KMS-11 (cell line): Measurements from ENCODE around the gene ZC3HAV1.
"Not testable (repeated sequence)": the region's sequence is repeated elsewhere in the genome, so short reads cannot be mapped to it uniquely, and the experiment has no call there.

ENCODE experiments used
- H2AFZ ChIP-seq: fragments of 200-600 bp; sonication (generic); 2 replicates; pipeline ENCODE4 v1.6.1; 2016; ENCODE audit warnings: antibody characterized with exemption, mixed run types, low read depth
- H3K27ac ChIP-seq: fragments of 200-600 bp; sonication (generic); 2 replicates; pipeline ENCODE4 v1.6.1; 2016; ENCODE audit warnings: mild to moderate bottlenecking, mixed run types
- H3K27me3 ChIP-seq: fragments of 200-600 bp; sonication (generic); 2 replicates; pipeline ENCODE4 v1.6.1; 2017; ENCODE audit warnings: mild to moderate bottlenecking, low read depth, mixed run types, moderate library complexity; ENCODE audit not compliant: insufficient read depth
- H3K36me3 ChIP-seq: fragments of 200-600 bp; sonication (generic); 2 replicates; pipeline ENCODE4 v1.6.1; 2017; ENCODE audit warnings: mild to moderate bottlenecking, mixed run types; ENCODE audit not compliant: insufficient read depth
- H3K4me1 ChIP-seq: fragments of 200-600 bp; sonication (generic); 2 replicates; pipeline ENCODE4 v1.6.1; 2016; ENCODE audit warnings: mild to moderate bottlenecking, low read depth, mixed run types; ENCODE audit not compliant: poor library complexity, severe bottlenecking
- H3K4me2 ChIP-seq: fragments of 200-600 bp; sonication (generic); 2 replicates; pipeline ENCODE4 v1.7.0; 2016; ENCODE audit warnings: mild to moderate bottlenecking, mixed run types
- H3K4me3 ChIP-seq: fragments of 200-600 bp; sonication (generic); IDR thresholded peaks from 2 replicates; pipeline ENCODE4 v1.6.1; 2017; ENCODE audit warnings: low read depth, low read length, mixed read lengths; ENCODE audit not compliant: insufficient read depth
- H3K79me2 ChIP-seq: fragments of 200-600 bp; sonication (generic); 2 replicates; pipeline ENCODE4 v1.6.1; 2016; ENCODE audit warnings: low read depth, mixed run types; ENCODE audit not compliant: insufficient read depth
- H3K9ac ChIP-seq: fragments of 200-600 bp; sonication (generic); 2 replicates; pipeline ENCODE4 v1.6.1; 2016; ENCODE audit warnings: mild to moderate bottlenecking, mixed run types
- H4K20me1 ChIP-seq: fragments of 200-600 bp; sonication (generic); 2 replicates; pipeline ENCODE4 v1.6.1; 2016; ENCODE audit warnings: mild to moderate bottlenecking, mixed run types; ENCODE audit not compliant: insufficient read depth
- TF ChIP-seq, protein P1 (sequence below): fragments of 200-600 bp; sonication (generic); conservative IDR thresholded peaks from 2 replicates; pipeline ENCODE4 v1.6.1; 2017; ENCODE audit warnings: low read depth, mild to moderate bottlenecking, antibody characterized with exemption, low read length, moderate library complexity, mixed read lengths

The ZC3HAV1 gene

DNA sequence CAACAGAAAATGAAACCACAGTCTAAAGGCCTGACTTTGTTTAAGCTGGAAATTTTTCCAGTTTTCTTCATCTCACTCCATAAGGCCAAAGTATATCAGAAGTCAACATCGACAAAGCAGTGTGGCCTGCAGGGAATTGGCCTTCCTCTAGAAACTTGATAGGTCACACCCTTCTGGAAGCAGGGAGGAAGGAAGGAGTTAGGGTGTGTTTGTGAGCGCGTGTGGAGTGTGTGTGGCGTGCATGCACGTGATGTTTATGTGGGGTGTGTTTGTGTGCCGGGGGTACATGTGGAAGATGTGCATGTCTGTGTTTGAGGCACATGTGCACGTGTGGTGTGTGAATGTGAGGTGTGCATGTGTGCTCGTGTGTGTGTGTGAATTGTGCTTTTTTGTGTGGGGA, 28.6 kb downstream of the ZC3HAV1 start:
- no peak overlapping the region for H3K27ac ChIP-seq
- H3K9ac ChIP-seq, result no peak overlapping the region
- peaks cover 10% of the 10 kb centered on the region; the same call in 1 of the 2 replicates for H3K36me3 ChIP-seq
- no peaks in the 10 kb centered on the region for H3K4me1 ChIP-seq
- H3K4me3 ChIP-seq, result no peak overlapping the region
- no peaks in the 10 kb centered on the region for H3K27me3 ChIP-seq
- H3K4me2 ChIP-seq, result no peak overlapping the region
- H4K20me1 ChIP-seq, result no peaks in the 10 kb centered on the region
- TF ChIP-seq, protein P1, sequence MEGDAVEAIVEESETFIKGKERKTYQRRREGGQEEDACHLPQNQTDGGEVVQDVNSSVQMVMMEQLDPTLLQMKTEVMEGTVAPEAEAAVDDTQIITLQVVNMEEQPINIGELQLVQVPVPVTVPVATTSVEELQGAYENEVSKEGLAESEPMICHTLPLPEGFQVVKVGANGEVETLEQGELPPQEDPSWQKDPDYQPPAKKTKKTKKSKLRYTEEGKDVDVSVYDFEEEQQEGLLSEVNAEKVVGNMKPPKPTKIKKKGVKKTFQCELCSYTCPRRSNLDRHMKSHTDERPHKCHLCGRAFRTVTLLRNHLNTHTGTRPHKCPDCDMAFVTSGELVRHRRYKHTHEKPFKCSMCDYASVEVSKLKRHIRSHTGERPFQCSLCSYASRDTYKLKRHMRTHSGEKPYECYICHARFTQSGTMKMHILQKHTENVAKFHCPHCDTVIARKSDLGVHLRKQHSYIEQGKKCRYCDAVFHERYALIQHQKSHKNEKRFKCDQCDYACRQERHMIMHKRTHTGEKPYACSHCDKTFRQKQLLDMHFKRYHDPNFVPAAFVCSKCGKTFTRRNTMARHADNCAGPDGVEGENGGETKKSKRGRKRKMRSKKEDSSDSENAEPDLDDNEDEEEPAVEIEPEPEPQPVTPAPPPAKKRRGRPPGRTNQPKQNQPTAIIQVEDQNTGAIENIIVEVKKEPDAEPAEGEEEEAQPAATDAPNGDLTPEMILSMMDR, result no peak
- no peak overlapping the region for H2AFZ ChIP-seq
- H3K79me2 ChIP-seq, result no peaks in the 10 kb centered on the region

DNA sequence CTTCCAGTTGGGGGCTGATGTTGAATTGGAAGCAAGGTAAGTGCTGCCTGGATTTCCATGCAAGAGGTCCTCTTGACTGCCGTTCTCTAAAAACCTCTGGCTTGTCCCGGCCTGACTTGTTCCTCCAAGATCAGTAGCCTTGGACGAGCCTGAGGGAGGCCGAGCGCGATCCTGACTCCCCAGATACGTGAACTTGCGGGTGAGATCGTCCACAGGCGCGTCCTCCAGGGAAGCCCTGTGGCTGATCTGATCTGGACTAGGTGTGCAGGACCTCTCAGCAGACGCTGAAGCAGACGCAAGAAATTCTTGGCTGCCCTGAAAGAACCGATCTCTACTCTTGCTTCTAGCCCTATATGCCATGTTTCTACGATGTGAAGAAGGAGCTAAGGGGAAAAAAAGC, 29.7 kb downstream of the ZC3HAV1 start:
- Histone ChIP-seq H3K27ac (no peak overlapping the region), H3K36me3 (peaks cover 10% of the 10 kb centered on the region; the same call in 1 of the 2 replicates), H3K4me2 (no peak overlapping the region), H3K9ac (no peak overlapping the region), H4K20me1 (no peaks in the 10 kb centered on the region), H3K79me2 (no peaks in the 10 kb centered on the region), H3K4me3 (no peak overlapping the region), H3K27me3 (no peaks in the 10 kb centered on the region), H3K4me1 (peaks cover 1% of the 10 kb centered on the region), H2AFZ (no peak overlapping the region)
- TF ChIP-seq, protein P1, result no peak

DNA sequence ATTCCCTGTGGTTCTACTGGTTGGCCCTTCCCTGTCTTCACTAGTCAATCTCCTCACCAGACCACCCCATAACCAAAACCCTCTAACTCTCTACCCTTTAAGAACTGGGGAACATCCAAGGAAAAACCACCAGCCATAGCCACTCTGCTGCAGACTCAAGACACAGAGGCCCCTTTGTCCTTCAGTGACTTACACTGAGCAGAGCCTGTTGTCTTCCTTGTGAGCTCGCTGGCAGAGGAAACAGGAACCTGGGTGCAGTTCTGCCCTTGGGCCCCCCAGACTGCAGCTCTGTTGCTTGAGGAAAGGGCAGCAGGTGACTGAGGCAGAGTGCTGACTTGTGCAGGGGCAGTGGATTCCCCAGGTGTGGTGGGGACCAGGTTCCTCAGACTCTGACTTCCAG, 30.6 kb downstream of the ZC3HAV1 start:
- H3K9ac ChIP-seq, result no peak overlapping the region
- no peaks in the 10 kb centered on the region for H3K79me2 ChIP-seq
- no peak overlapping the region for H3K4me2 ChIP-seq
- H3K27ac ChIP-seq, result no peak overlapping the region
- peaks cover 10% of the 10 kb centered on the region; the same call in 1 of the 2 replicates for H3K36me3 ChIP-seq
- H3K4me3 ChIP-seq, result no peak overlapping the region
- peaks cover 11% of the 10 kb centered on the region for H3K4me1 ChIP-seq
- TF ChIP-seq, protein P1, result no peak
- H3K27me3 ChIP-seq, result no peaks in the 10 kb centered on the region
- no peak overlapping the region for H2AFZ ChIP-seq
- no peaks in the 10 kb centered on the region for H4K20me1 ChIP-seq

DNA sequence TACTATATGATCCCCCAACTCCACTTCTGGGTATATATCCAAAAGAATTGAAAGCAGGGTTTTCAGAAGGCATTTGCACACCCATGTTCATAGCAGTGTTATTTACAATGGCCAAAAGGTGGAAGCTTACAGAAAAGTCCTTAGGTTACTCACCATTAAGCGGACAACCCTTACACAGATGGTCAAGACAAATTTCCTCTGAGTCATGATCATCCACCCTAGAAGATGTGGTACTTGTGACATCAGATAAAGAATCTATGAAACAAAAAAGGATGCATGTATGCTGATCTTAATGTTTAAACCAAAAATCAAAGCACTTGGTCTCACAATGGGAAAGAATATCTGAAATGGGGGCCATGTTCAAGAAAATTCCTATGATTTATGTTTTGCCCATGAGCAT, 31.1 kb downstream of the ZC3HAV1 start:
- Histone ChIP-seq H3K4me1 (peaks cover 14% of the 10 kb centered on the region), H3K27me3 (no peaks in the 10 kb centered on the region), H3K4me3 (no peak overlapping the region), H3K79me2 (no peaks in the 10 kb centered on the region), H3K4me2 (no peak overlapping the region), H3K27ac (no peak overlapping the region), H3K36me3 (peaks cover 10% of the 10 kb centered on the region; the same call in 1 of the 2 replicates), H3K9ac (no peak overlapping the region), H4K20me1 (no peaks in the 10 kb centered on the region), H2AFZ (no peak overlapping the region)
- TF ChIP-seq, protein P1, result no peak

DNA sequence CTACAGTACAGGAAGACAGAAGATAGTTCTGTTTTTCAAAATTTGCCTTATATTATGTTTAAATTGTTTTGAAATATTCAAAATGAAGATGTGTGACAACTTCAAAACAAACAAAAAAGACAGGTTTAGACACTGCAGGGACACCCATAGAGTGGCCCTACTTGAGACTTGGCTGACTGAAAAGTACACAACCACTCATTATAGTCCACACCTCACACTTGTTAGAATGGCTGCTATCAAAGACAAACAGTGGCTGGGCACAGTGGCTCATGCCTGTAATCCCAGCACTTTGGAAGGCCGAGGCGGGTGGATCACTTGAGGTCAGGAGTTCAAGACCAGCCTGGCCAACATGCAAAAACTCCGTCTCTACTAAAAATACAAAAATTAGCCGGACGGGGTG, 31.8 kb downstream of the ZC3HAV1 start:
- H3K4me2 ChIP-seq, H3K27ac ChIP-seq, H3K36me3 ChIP-seq, H3K79me2 ChIP-seq, H4K20me1 ChIP-seq, H3K9ac ChIP-seq, H3K27me3 ChIP-seq, H2AFZ ChIP-seq, H3K4me3 ChIP-seq: not testable (repeated sequence)
- H3K4me1 ChIP-seq, result peaks cover 21% of the 10 kb centered on the region
